H1 (cell line): ENCODE results near the gene FGF3. TPM values are rescaled to one million over a fixed set of nuclear protein-coding genes. Genes with fewer than 3 reads are reported as not detected.

Source experiments
- SP4 ChIP-seq: IDR thresholded peaks from 2 replicates; pipeline ENCODE4 v1.6.1; 2012; ENCODE audit warnings: low read length, inconsistent platforms
- USF2 ChIP-seq: IDR thresholded peaks from 2 replicates; pipeline ENCODE4 v1.6.1; 2011; ENCODE audit warnings: low read length, improper control_type of control experiment
- polyA plus RNA-seq, 7 experiments: library from polyadenylated mRNA; depleted of rRNA in 3 of 7; stranded (reverse) in 5 of 7; unstranded in 2 of 7; fragments of >200 nt in 5 of 7; fragments of 200-250 nt in 2 of 7; gene quantifications; 1 replicate in 5 of 7; 2 replicates in 1 of 7; 4 replicates in 1 of 7; pipeline versions ENCODE4 v1.2.1 to v1.2.3, GENCODE V29; 2011 to 2013; ENCODE audit warnings: missing spikeins in 2 of 7, mixed read lengths in 2 of 7
- total RNA-seq: library from RNA; stranded (reverse); fragmentation: NEBNext Ultra II Directional; extraction: Animal tissue kit (Norgen Biotek cat#: 25700); gene quantifications from 2 replicates; pipeline ENCODE4 v1.2.1, GENCODE V29; 2021

The FGF3 gene
- total and polyA plus RNA-seq, 2 of the 8 experiments (the other 6 are each of a cell fraction or from before 2014, with no cell fraction given), result not detected

GRCh38 chr11:69828276-69828970, 9.2 kb upstream of the FGF3 start (continued):
- no peak for TF ChIP-seq USF2
- no peak for TF ChIP-seq SP4
